Calu3 (cell line): ENCODE results near the gene SH2B3. TPM values are rescaled to one million over a fixed set of nuclear protein-coding genes. Genes with fewer than 3 reads are reported as not detected.

Experiments
- BruUV-seq: library from RNA; stranded (reverse); fragments of 400-500 nt; replicated peaks from 2 replicates; lab custom pipeline; 2021; lab: Mats Ljungman, UMichigan
- CTCF ChIA-PET: fragments of 300-600 bp; sonication (Branson Sonifier 250); formaldehyde crosslinking; loops from one replicate; lab custom pipeline; 2022; ENCODE audit warnings: antibody characterized with exemption; lab: Charles Lee
- DNase-seq: peaks from one replicate; pipeline ENCODE4 v3.0.0; 2022
- H3K27ac Mint-ChIP-seq: one replicate; pipeline ENCODE4 v1.8.0; 2022; ENCODE audit warnings: mixed read lengths; ENCODE audit not compliant: unreplicated experiment
- H3K27me3 Mint-ChIP-seq: one replicate; pipeline ENCODE4 v1.8.0; 2022; ENCODE audit warnings: mixed read lengths; ENCODE audit not compliant: unreplicated experiment
- H3K36me3 Mint-ChIP-seq: one replicate; pipeline ENCODE4 v1.8.0; 2022; ENCODE audit warnings: mild to moderate bottlenecking, moderate library complexity, mixed read lengths; ENCODE audit not compliant: insufficient read depth, unreplicated experiment
- H3K4me1 Mint-ChIP-seq: one replicate; pipeline ENCODE4 v1.8.0; 2022; ENCODE audit warnings: mild to moderate bottlenecking, low read depth, mixed read lengths; ENCODE audit not compliant: unreplicated experiment
- H3K4me3 Mint-ChIP-seq: one replicate; pipeline ENCODE4 v1.8.0; 2022; ENCODE audit warnings: mild to moderate bottlenecking, low read depth, moderate library complexity, mixed read lengths; ENCODE audit not compliant: unreplicated experiment
- H3K9me3 Mint-ChIP-seq: one replicate; pipeline ENCODE4 v1.8.0; 2022; ENCODE audit warnings: low read depth, mixed read lengths; ENCODE audit not compliant: unreplicated experiment
- CTCF ChIP-seq: fragments of 200-600 bp; IDR thresholded peaks from one replicate; pipeline ENCODE4 v1.8.0; 2022; ENCODE audit warnings: antibody characterized with exemption; ENCODE audit not compliant: unreplicated experiment
- intact Hi-C: fragments of 100-400 bp; cut with micrococcal nuclease; formaldehyde crosslinking; loops from one replicate; pipeline ENCODE4 v1.10.0; 2022; ENCODE audit not compliant: unreplicated experiment
- total RNA-seq: library from RNA; stranded (reverse); gene quantifications from 2 replicates; pipeline ENCODE4 v1.2.3, GENCODE V29; 2022

The SH2B3 gene
- total RNA-seq, 1 experiment from 2014 or later = 14.3 TPM

DNA sequence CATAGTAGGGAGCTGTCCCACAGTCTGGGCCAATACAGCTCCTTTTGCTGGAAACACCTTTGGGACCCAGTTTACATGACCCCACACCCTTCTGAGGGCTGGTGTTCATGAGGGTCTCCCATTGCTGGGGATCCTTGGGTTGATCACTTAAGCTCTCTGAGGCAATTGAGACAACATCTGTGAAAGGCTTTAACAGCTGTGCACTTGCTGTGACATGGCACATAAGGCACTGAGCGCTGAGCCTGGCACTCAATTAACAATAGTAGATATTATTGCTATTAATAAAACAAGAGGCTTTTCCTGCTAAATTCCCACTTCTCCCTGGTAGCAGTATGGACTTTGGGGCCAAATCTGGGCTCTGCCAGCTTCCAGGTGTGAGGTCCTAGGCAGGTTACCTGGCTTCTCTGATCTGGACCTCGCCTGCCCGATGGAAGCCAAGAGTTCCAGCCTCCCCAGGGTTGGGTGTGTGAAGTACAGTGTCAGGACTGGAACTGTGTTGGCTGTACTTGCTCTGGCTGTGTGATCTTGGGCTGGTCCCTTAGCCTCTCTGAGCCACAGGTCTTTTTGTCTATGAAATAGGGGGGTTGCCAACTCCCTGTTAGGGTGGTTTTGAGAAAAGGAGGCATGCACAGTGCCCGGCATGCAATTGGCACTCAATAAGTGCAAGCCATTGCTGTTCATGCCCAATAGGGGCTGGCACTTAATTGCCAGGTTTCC, 3.1 kb downstream of the SH2B3 start:
- Mint-ChIP-seq H3K9me3 (no peaks in the 10 kb centered on the region), H3K4me1 (peaks cover 63% of the 10 kb centered on the region), H3K27ac (no peak overlapping the region), H3K27me3 (no peaks in the 10 kb centered on the region), H3K4me3 (no peak overlapping the region), H3K36me3 (peaks cover 39% of the 10 kb centered on the region)
- no TSS peak for BruUV-seq
- CTCF ChIA-PET = no interaction called here
- no peak for DNase-seq
- no peak for TF ChIP-seq CTCF
- intact Hi-C loops = no loop called here

GRCh38 chr12:111409403-111409779, 3.7 kb downstream of the SH2B3 start:
- no TSS peak for BruUV-seq
- no peak for DNase-seq
- H3K9me3 Mint-ChIP-seq = no peaks in the 10 kb centered on the region
- peak overlapping the region; percentile 26 for H3K4me3 Mint-ChIP-seq
- H3K4me1 Mint-ChIP-seq = peaks cover 61% of the 10 kb centered on the region
- H3K27me3 Mint-ChIP-seq = no peaks in the 10 kb centered on the region
- TF ChIP-seq CTCF = no peak
- intact Hi-C loops = no loop called here
- peak overlapping the region; percentile 22 for H3K27ac Mint-ChIP-seq
- CTCF ChIA-PET = no interaction called here
- peaks cover 35% of the 10 kb centered on the region for H3K36me3 Mint-ChIP-seq

- intact Hi-C loops = no loop called here
- no peaks in the 10 kb centered on the region for H3K9me3 Mint-ChIP-seq
- no peaks in the 10 kb centered on the region for H3K27me3 Mint-ChIP-seq
- peaks cover 33% of the 10 kb centered on the region for H3K36me3 Mint-ChIP-seq
- TF ChIP-seq CTCF = no peak
- CTCF ChIA-PET = no interaction called here
- no TSS peak for BruUV-seq
- H3K4me3 Mint-ChIP-seq = peak overlapping the region; percentile 26
- peaks cover 56% of the 10 kb centered on the region for H3K4me1 Mint-ChIP-seq
- peak overlapping the region; percentile 22 for H3K27ac Mint-ChIP-seq
- peak; percentile 56 for DNase-seq
These were observed 4.2 kb downstream of the SH2B3 start for GRCh38 chr12:111409780-111410430.

GRCh38 chr12:111410431-111411184, 4.9 kb downstream of the SH2B3 start:
- DNase-seq = no peak
- no peak overlapping the region for H3K27ac Mint-ChIP-seq
- no TSS peak for BruUV-seq
- H3K27me3 Mint-ChIP-seq = no peaks in the 10 kb centered on the region
- H3K36me3 Mint-ChIP-seq = peaks cover 28% of the 10 kb centered on the region
- no peak for TF ChIP-seq CTCF
- H3K9me3 Mint-ChIP-seq = no peaks in the 10 kb centered on the region
- CTCF ChIA-PET = no interaction called here
- intact Hi-C loops = no loop called here
- peak overlapping the region; percentile 26 for H3K4me3 Mint-ChIP-seq
- peaks cover 55% of the 10 kb centered on the region for H3K4me1 Mint-ChIP-seq
